Adipose tissue (tissue), 3 donors: ENCODE measurements around the gene MAML3. TPM values are rescaled to one million over a fixed set of nuclear protein-coding genes. Genes with fewer than 3 reads are reported as not detected.

ENCODE experiments used
- H3K27ac ChIP-seq: one replicate; pipeline ENCODE4 v1.5.1; 2013; ENCODE audit warnings: low read depth, low read length
- WGBS, 3 donors: extraction: QIAGEN DNeasy Blood & Tissue Kit; methylation state at CpG; one replicate each; pipeline ENCODE4 v1.1.7; 2013; 5-methylcytosine and 5-hydroxymethylcytosine counted together
- polyA plus RNA-seq, 3 donors: library from polyadenylated mRNA; stranded (reverse); fragments of 200-250 nt; gene quantifications; one replicate each; pipeline ENCODE4 v1.2.3, GENCODE V29; 2013
- donor health status: healthy with polysubstance abuse.
- donor health status: Bipolar disorder and iron deficiency.
- donor health status: healthy.

The MAML3 gene
- polyA plus RNA-seq, 3 donors: 2.8 to 3.2 (median 3.1) TPM

DNA sequence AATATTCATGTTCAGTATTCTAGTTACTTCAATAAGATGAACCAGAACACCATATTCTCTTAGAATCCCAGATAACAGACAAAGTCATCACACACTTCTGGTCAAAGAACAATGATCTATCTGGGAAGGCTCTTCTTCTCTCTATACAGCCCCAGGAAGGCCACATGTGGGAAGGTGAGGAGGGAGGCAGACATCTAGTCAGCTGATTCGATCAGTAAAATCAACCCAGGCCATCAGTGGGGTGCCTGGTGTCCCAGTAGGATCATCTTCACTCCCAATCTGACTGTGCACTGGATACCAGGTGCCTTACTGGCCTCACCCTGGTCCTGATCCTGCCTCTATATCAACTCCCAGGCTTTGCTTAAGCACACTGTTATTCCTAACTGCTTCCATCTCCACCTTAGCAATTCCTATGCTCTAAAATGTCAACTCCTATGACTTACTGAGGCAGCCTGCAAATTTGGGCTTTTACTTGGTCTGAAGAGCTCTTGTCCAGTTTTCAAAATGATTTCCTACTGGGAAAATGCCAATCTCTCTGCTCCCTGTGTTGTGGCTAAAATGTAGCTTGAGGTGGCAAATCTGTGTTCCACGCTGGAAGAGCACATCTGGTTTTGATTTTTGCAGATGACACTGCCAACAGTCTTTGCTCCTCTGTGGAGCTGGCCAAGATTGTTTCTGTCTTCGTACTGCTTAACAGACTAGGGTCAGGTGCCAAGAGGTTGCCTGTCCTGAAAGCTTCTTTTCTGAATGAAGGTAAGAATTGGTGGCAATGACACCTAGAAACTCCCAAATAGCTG is 359.6 kb downstream of the MAML3 start:
- H3K27ac ChIP-seq: no peak overlapping the region
- WGBS, 3 donors: 59 to 81% (median 62%) methylated on average over 3 of the region's 3 CpGs

DNA sequence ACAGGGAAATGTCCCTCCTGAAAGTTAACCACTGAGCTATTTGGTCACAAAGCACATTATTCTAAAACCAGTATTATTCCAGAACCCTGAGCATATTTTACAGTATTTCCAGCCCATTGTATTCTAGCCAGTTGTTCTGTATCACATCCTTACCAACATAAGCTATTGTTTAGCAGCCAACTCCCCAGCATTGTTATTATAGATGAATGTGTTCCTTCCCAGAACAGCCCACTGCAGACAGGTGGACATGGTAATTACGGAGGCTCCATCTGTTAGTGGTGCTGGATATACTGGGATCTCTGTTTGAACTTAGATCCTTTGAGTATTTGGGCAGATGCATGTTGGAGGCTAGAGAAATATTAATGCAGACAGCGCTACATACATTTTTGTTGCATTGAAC is 362.3 kb downstream of the MAML3 start:
- no peak overlapping the region for H3K27ac ChIP-seq
- 85 to 91% (median 88%) methylated on average over 2 of the region's 2 CpGs for WGBS, 3 donors

DNA sequence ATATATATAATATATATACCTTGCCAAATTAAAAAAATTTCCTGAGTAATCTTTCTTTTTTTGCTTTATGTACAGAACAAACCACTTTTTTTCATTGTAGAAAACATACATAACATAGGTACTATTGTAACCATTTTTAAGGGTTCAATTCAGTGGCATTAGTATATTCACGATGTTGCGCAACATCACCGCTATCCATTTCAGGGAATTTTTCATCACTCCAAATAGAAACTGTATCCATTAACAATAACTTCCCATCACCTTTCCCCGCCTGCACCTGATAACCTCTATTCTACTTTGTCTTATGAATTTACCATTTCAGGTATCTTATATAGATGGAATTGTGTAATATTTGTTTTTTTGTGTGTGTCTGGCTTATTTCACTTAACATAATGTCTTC is 363.7 kb downstream of the MAML3 start:
- 95 to 99% (median 96%) methylated on average over 4 of the region's 4 CpGs for WGBS, 3 donors
- H3K27ac ChIP-seq: no peak overlapping the region

DNA sequence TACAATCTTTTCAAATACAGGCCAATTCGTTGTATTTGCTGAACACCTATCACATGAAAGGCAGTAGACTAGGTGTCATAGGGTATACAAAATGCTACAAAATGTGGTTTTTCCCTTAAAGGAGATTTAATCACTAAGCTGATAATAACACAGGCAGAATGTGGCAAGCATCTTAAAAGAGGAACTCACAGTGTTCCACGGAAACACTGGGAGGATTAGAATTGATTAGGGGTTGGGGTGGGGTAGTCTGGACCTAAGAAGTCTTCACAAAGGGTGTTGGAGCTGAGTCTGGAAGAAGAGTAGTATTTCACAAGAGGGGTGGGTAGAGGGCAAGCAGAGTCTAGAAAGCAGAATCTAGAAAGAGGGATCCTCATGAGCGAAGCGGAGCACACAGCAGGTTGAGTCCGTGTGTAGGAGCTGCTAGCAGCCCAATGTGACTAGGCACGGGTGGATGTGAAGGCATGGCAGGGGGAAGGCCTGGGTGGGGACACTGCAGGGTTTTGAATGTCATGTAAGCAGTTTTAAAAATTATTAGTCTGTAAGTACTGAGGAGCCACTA is 364.8 kb downstream of the MAML3 start:
- 82 to 97% (median 90%) methylated on average over 6 of the region's 6 CpGs for WGBS, 3 donors

DNA sequence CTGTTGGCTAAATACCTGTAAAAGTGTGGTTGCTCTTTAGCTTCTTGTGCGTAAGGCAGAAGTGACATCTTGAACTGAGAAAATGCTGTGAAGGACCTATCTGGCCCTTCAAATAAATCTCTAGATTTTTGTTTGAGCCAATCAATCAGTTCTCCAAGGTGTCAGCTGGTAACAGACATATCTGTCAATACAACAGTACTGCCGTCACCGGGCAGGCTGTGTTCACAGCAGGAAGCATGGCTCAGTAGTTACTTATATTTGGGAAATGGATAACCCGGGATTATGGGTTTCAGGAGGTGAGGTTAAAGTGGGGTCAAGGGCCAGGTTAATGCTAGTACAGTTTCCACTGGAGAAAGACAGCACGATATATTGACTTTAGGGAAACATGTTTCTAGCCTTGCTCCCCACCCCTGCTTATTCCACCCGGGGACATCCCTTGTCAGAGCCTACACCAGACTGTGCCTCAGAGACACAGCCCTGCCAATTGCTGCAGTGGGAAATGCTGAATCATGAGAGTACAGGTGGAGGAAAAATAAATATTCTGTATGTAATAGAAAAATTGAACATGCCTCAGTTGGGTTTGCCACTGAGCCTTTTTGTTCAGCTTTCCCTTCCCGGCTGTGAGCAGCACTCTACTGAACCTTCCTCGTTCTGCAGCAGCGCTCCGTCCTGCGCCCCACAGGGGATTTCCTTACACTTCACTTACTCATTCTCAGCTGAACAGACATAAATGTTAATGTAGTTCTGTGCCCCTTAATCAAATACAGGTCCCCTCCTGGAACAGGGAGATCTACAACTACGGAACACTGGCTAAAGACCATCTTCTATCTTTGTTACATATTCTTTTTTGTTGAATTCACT is 367.3 kb downstream of the MAML3 start:
- WGBS, 3 donors: 79 to 81% (median 81%) methylated on average over 12 of the region's 12 CpGs

More for the DNA sequence above, 364.8 kb downstream of the MAML3 start:
- no peak overlapping the region for H3K27ac ChIP-seq

DNA sequence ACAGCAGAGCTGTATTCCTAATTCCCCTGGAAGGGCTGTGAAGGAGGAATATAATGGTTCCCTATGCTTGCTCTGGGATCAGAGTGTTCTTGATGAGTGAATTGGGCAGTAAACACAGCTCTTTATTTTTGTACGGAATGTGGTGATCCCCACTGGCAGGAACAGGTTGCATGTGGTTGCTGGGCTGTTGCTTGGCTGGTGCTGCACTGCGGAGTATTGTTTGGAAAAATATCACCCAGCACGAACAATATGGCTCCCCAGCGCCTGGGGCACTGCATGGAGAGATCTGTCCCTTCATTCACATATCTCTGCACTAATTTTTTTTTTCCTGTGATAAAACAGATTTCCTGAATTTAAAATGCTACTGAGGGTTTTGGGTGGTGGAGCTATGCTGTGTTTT is 368.6 kb downstream of the MAML3 start:
- 95 to 98% (median 98%) methylated on average over 4 of the region's 4 CpGs for WGBS, 3 donors
- H3K27ac ChIP-seq: no peak overlapping the region

More for the DNA sequence above, 367.3 kb downstream of the MAML3 start:
- no peak overlapping the region for H3K27ac ChIP-seq

DNA sequence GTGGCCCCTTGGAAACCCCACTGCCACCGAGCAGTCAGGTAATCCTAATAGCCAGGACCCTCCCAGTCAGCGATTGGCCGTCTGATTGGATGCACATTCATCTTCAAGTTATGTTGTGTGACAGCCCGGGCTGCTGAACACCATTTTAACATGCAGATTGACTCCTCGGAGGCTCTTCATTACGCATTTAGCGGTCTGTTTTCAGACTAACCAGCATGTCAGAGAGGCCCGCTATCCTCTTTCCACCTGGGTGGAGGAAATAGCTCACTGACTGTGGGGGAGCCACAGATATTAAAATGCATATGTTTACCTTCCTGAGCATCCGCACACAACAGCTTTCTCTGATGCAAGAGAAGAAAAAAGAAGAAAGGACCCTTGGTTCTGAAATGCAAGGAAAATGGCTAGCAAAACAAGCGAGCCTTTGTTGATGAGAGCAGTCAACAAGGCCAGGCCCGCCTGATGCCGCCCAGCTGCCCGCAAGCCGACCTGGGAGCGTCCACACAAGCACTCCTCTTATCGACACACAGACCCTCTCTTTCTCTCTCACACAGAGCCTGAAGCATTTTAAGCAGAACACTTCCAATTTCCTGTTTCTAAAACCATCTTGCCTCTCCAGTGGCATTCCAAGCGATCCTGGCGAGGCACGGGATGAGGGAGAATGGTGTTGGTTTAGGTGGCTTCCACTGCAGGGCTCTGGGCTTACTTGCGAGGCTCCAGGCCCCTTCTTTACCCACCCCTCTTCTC is 370.1 kb downstream of the MAML3 start:
- H3K27ac ChIP-seq: no peak overlapping the region
- WGBS, 3 donors: 85 to 90% (median 88%) methylated on average over 20 of the region's 20 CpGs

DNA sequence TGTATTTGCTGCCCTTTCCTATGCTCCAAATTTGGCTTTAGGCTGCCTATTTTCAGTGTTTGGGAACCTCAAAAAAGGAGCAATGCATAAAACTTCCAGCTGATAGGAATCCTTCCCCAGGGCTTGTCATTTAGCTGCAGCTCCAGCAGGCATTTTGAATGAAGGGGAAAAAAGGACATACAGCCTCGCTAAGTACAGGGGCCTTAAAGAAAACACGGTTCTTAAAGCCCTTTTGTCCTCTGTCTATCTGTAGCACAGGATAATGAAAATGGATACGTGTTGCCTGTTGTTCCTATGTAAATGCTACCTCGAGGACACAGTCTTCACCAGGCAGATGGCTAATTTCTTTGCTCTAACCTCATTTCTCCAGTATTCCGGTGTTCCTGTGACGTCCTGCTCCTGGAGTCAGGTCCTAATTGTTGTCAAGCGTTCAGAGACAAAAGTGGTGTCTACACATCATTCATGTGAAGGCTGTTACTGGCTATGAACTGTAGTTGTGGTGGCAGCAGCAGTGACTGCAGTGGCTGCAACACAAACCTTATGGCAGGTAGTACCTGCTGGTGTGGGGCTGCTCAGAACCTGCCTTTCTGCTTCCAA is 371.0 kb downstream of the MAML3 start:
- 82 to 88% (median 85%) methylated on average over 7 of the region's 7 CpGs for WGBS, 3 donors
- H3K27ac ChIP-seq: no peak overlapping the region

DNA sequence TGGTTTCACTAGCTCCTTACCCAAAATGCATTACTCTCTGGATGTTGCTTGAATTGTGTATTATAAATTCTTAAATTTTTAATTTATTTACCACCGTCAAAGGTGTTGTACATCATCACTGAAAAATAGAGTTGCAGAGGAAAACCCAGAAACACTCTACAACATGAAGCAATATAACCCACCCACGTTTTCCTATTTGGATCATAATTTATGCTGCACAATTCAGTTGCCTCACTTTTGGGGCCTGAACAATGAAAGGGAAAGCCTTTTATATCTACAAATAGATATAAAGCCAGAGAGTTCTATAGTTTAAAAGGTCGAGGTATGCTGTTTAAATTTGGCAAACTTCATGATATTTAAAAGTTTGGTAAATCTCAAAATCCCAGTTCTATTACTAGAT is 372.9 kb downstream of the MAML3 start:
- H3K27ac ChIP-seq: no peak overlapping the region
- 63 to 79% (median 71%) methylated on average over 3 of the region's 3 CpGs for WGBS, 3 donors

DNA sequence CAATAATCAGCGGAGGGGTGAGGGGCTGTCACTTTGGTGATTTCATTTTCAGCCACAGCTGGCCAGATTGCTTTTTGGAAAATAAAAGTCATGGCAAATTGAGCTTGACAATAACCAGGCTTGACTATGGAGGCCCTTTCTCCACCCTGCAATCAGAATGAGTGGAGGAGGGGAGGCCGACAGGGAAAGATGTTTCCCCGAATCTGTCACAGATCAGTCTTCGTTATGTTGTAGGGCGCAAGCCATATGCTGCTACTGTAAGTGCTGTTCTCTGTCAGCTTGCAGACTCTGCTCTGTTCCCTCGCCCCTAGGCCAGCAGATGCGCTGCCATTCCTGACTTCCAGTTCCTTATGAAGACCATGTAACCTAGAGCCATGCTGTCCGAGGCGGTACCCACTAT is 374.3 kb downstream of the MAML3 start:
- WGBS, 3 donors: 93 to 95% (median 95%) methylated on average over 9 of the region's 9 CpGs
- H3K27ac ChIP-seq: no peak overlapping the region

DNA sequence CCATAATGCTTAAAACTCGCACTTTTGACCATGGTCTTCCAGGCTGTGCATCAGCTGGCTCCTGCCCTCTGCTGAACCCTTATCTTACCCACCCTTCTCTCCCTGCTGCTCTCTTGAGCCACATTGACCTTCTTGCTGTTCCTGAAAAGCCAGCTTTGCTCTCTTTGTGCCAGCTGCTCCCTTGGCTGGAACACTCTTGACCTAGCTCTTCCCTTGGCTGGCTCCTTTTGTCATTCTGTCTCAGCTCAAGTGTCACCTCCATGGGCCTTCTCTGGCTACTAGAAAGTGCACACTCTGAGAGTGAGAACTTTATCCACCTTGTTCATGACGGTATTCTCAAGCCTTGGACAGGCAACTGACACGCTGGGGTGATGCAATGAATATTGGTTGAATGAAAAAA is 376.2 kb downstream of the MAML3 start:
- no peak overlapping the region for H3K27ac ChIP-seq
- WGBS, 3 donors: 97 to 99% (median 97%) methylated on average over 3 of the region's 3 CpGs

DNA sequence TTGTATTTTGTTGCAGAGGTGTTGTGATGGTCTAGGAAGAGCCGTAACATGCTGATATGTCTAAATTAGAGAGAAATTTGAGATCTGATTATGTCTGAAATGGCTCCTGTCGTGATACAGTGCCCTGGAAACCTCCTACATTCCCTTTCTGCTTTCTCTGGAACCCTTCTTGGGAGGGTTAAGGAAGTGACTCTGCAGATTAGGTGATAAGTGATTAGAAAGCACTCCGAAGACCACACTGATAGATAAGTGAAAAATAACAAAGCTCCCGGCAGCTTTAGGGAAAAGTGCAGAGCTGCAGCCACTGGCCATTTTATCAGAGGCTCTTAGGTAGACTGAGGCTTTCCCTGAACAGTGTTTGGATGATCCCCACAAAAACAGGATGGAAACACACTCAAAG is 377.7 kb downstream of the MAML3 start:
- WGBS, 3 donors: 66 to 82% (median 81%) methylated on average over 4 of the region's 4 CpGs
- no peak overlapping the region for H3K27ac ChIP-seq

DNA sequence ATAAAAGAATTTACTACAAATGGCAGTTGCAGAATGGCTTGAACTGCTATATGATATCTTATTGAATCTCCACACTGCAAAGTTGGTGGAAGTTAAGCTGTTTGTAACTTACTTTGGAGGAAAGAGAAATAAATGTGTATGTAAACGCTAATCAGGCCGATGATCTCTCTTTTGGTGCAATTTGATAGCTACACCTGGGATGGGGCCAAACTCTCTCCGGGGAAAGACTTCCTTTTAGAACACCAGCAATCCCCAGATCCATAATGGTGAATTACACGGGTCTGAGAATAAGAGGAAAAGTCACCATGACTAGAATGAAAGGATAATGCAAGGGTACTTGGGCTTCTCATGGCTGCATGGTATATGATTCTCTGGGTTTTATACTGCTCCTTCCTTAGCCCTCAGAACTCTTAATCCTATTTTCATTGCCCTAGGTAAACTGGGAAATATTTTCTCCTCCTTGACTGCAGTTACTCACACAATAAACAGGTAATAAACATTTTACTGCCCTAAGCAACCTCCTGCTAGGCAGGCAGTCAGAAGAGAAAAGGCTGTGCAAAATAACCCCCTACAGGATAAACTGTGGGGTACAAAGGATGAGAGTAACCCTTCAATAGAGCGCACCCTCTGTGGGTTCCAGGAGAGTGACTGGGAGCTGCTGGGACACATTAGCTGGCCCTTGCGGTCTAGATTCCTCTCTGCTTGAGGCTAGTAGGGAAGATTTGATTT is 379.1 kb downstream of the MAML3 start:
- WGBS, 3 donors: 66 to 77% (median 75%) methylated on average over 6 of the region's 6 CpGs
- no peak overlapping the region for H3K27ac ChIP-seq

DNA sequence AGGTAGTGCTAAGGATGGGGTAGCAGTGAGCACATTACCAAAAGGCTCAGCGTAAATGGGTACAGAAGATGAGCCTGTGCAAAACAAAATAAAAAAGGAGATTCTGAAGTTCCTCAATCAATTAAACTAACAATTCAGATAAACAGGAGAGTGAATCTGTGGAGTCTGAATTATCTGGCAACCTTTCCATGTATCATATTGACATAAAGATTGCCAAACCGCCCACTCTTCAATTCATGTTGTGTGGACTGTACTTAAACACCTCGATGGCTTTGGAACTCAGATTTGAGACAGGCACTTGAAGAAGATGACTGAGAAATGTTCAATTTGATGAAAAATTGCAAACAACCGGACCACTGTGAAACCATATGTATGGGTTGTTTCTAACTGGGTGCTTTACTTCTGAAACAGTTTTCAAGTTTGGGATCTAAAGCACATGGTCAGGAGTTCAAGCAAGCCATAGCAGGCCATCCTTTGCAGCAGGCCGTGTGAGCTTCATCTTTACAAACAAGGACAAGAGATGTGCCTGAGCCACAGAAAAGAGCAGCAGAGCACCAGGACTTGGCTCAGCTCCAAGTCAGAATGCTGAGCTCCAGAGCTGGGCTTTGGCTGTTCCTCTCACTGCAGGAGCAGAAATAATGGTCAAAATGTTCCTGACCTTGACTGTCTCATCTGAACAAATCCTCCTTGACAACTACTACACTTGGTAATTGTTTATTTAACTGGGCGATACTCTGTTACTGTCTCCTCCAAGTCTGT is 380.2 kb downstream of the MAML3 start:
- H3K27ac ChIP-seq: no peak overlapping the region
- WGBS, 3 donors: 82 to 86% (median 84%) methylated on average over 6 of the region's 6 CpGs

DNA sequence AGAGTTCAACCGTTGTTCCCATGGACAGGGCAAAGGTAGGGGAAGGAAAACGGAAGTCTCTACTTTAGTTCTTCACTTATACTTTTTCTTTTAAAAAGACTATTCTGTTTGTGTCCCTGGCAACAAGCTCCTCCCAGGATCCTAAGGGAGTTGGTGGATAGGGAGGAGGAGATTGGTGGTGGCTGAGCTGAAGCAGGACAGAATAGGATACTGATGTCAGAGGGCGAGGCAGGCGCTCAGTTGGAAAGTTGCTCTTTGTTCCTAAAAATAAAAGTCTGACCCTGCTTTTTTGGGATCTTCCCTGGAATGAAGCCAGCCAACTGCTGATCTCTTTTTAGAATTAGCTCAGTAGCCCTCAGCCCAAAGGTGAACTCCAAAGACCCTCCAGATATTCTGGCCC is 383.6 kb downstream of the MAML3 start:
- 46 to 83% (median 64%) methylated on average over 4 of the region's 4 CpGs for WGBS, 3 donors
- H3K27ac ChIP-seq: no peak overlapping the region

DNA sequence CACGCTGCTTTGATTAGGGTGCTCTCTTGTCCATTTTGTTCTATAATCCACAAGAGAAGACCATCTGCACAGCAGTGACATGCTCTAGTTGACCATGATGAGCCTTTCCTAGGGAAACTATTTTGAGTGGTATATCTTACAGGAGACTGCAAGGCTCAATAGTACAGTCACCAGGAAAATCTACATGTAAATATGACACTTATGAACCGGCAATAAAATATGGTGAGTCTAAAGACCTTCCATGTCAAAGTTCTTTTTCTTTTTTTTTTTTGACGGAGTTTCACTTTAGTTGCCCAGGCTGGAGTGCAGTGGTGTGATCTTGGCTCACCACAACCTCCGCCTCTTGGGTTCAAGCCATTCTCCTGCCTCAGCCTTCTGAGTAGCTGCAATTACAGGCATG is 384.6 kb downstream of the MAML3 start:
- WGBS, 3 donors: 70 to 87% (median 73%) methylated on average over 4 of the region's 4 CpGs
- H3K27ac ChIP-seq: no peak overlapping the region

DNA sequence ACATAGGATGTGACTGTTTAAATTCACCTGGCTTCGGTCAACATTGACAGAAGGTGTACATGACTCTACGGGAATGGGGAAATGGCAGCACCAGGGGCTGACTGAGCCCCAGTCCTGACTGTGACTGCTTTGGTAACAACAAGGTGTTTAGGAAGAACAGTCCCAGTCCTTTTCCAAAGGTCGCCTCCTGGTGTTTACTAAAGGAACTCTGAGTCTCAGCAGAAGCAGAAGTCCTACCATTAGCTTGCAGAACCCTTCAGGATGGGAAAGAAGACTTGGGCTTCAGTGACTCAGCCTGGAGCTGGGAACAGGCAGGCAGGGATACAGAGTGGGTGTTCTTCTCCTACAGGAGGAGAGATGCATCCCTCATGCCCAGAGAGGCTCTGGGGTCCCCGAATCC is 385.1 kb downstream of the MAML3 start:
- WGBS, 3 donors: 92 to 95% (median 93%) methylated on average over 4 of the region's 4 CpGs
- H3K27ac ChIP-seq: no peak overlapping the region
